Activated naive CD8-positive, alpha-beta T cell treated with anti-CD3 and anti-CD28 coated beads, Interleukin-2, amount 50 U/mL, for 24 hours (primary cell): ENCODE data around the gene NAA80.
"Not testable (repeated sequence)": the region's sequence is repeated elsewhere in the genome, so short reads cannot be mapped to it uniquely, and the experiment has no call there.

ENCODE experiments used
- ATAC-seq: fragments of 150-1000 bp; cut with Tn5 transposase; one replicate; pipeline ENCODE4 v1.10.0; 2021
- DNase-seq: peaks from one replicate; pipeline ENCODE4 v3.0.0; 2021
- H3K27ac Mint-ChIP-seq: one replicate; pipeline ENCODE4 v1.8.0; 2021; ENCODE audit warnings: mild to moderate bottlenecking, mixed read lengths
- H3K27me3 Mint-ChIP-seq: one replicate; pipeline ENCODE4 v1.8.0; 2021; ENCODE audit warnings: mixed read lengths
- H3K36me3 Mint-ChIP-seq: one replicate; pipeline ENCODE4 v1.8.0; 2021; ENCODE audit warnings: low read depth, mixed read lengths
- H3K4me1 Mint-ChIP-seq: one replicate; pipeline ENCODE4 v1.8.0; 2021; ENCODE audit warnings: mixed read lengths
- H3K4me3 Mint-ChIP-seq: one replicate; pipeline ENCODE4 v1.8.0; 2021; ENCODE audit warnings: mild to moderate bottlenecking, moderate library complexity, mixed read lengths
- H3K9me3 Mint-ChIP-seq: one replicate; pipeline ENCODE4 v1.8.0; 2021; ENCODE audit warnings: mixed read lengths

The NAA80 gene

DNA sequence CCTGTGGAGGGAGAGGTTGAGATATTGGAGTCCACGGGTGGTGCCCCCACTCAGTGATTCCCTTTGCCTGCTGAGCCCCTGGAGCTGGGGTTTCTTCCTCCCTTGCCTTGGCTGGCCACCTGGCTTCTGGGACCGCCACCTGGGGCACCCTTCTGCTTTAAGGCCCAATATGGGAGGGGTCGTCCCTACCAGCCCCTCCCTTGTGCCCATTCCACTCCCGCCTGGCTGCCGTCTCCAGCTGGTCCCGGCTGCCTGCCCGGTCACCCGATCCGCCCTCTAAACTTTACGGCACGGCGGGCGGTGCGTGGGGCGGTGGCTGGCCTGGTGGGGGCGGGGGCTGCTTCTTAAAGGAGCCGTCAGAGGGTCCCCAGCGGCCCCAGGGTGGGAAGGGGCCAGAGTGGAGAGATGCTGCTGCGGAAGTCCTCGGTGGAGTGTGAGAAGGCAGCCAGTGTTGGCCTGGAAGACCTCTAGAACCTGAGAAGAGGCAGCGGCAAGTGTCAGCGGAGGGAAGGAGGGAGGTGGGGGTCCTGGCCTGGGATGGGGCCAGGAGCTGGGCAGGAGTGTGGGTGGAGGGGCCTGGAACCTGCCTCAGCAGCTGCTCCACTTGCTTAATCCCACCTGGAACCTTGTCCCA lies 31.8 kb downstream of the NAA80 start:
- ATAC-seq (no peak), DNase-seq (no peak)
- peaks cover 24% of the 10 kb centered on the region for H3K27me3 Mint-ChIP-seq
- H3K27ac Mint-ChIP-seq: no peak overlapping the region
- no peaks in the 10 kb centered on the region for H3K9me3 Mint-ChIP-seq
- no peak overlapping the region for H3K4me3 Mint-ChIP-seq
- no peaks in the 10 kb centered on the region for H3K36me3 Mint-ChIP-seq
- H3K4me1 Mint-ChIP-seq: peaks cover 4% of the 10 kb centered on the region

DNA sequence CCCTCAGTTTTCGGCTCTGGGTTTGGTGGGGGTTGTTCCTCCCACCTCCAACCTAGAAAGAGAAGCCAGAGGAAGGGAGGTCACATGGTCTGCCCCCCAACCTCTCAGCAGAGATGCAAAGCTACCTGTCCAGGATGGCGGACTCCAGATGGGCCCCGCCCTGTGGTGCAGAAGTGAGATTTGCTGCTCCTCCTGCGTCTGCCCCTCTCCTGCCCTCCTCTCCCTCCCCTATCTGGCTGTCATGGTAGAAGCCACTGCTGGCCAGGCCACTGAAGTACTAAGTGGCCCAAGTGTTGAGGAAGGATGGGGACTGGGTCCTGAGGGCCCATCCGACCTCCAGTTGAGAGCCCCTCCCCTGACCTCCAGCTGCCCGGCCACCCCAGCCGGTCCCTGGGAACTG lies 32.4 kb downstream of the NAA80 start:
- Mint-ChIP-seq H3K4me3 (no peak overlapping the region), H3K27ac (no peak overlapping the region), H3K9me3 (no peaks in the 10 kb centered on the region), H3K4me1 (peaks cover under 1% of the 10 kb centered on the region), H3K36me3 (no peaks in the 10 kb centered on the region), H3K27me3 (peaks cover 24% of the 10 kb centered on the region)
- no peak for DNase-seq
- no peak for ATAC-seq

DNA sequence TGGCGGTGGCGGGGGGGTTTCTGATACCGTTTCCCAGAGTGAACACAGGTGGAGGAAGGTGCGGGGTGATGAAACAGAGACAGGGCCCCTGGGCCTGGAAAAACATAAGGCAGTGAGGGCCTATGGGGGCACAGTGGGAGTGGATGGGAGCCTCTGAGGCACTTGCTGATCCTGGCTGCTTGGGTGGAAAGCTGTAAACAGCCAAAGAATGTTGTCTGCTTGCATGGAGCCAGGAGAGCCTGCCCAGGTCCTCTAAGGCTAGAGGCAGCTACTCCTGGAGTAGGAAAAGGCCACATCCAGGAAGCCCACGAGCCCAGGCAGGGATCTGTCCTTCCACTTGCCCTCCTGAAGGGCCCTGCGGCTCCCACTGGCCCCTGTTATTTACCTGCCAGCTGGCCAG lies 33.2 kb downstream of the NAA80 start:
- ATAC-seq: no peak
- Mint-ChIP-seq H3K4me1 (no peaks in the 10 kb centered on the region), H3K36me3 (no peaks in the 10 kb centered on the region), H3K9me3 (no peaks in the 10 kb centered on the region), H3K27me3 (peaks cover 24% of the 10 kb centered on the region), H3K27ac (no peak overlapping the region), H3K4me3 (no peak overlapping the region)
- no peak for DNase-seq

DNA sequence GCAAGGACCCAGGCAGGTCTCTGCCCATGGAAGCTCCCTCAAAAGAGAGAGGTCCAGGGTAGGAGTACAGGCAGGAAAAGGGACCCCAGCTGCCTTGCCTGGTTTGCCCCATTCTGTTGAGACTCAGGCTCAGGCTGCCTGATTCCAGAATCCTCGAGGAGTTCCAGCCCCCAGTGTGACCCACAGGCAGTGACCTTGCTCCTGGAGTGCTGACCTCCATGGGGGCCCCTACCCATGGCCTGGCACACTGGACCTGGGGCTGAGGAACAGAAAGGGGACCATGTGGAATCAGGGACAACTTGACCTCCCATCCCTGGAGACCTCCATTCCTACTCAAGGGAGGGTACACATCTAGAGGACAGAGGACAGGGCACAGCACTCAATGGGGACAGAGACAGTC lies 33.6 kb downstream of the NAA80 start:
- ATAC-seq: no peak
- no peak overlapping the region for H3K27ac Mint-ChIP-seq

DNA sequence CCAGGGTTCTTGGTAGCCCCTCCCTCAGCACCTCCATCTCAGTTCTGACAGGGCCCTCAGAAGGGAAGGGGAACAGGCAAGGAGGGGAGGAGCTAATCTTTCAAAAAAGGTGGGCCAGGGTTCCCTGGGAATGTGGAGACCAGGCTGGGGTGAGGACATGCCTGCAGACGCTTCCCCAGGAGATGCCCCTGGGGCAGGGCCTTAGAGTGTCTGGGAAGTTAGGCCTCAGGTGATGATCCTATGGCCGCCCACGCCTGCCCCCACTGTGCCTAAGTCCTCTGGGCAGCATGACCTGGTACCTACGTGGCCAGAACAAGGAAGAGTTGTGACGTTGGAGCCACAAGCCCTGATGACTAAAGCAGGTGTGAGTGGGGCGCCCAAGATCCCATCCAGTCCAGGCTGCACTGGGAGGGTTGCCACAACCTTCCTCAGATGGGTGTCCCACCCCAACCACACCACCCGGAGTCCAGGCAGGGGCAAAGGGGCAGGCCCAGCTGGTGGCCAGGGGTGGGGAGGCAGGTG lies 34.2 kb downstream of the NAA80 start:
- no peak overlapping the region for H3K27ac Mint-ChIP-seq
- H3K27me3 Mint-ChIP-seq: peaks cover 24% of the 10 kb centered on the region
- H3K36me3 Mint-ChIP-seq: no peaks in the 10 kb centered on the region
- no peak overlapping the region for H3K4me3 Mint-ChIP-seq
- no peaks in the 10 kb centered on the region for H3K9me3 Mint-ChIP-seq
- no peak for ATAC-seq
- no peak for DNase-seq
- no peaks in the 10 kb centered on the region for H3K4me1 Mint-ChIP-seq

More for the DNA sequence above, 33.6 kb downstream of the NAA80 start:
- peaks cover 24% of the 10 kb centered on the region for H3K27me3 Mint-ChIP-seq
- H3K36me3 Mint-ChIP-seq: no peaks in the 10 kb centered on the region
- DNase-seq: no peak
- no peaks in the 10 kb centered on the region for H3K4me1 Mint-ChIP-seq
- H3K4me3 Mint-ChIP-seq: no peak overlapping the region
- H3K9me3 Mint-ChIP-seq: no peaks in the 10 kb centered on the region

DNA sequence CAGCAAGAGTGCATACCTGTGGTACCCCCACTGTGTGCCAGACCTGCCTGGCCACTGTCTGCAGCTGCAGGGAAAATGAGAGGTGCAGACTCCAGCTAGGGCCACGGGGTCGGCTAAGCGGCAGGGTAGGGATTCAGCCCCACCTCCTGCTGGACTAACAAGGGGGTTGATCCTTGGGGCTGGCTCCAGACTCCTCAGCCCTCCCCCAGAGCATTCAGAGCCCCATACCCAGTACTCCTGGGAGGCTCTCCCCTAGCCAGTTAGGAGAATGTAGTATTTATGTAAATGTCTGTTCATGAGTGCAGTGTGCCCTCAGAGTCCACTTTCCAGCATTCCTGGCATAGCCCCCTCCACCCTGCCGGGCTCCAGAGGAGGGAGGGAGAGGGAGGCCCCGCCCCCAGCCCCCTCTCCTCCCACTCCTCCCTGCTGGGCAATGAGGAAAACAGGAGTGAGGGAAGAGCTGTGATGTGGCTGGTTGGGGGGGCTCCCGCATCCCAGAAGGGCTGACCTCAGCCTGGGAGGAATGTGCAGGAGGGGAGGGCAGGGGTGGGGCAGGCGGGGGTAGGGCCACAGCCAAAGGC lies 34.7 kb downstream of the NAA80 start:
- ATAC-seq (no peak), DNase-seq (no peak)
- no peak overlapping the region for H3K27ac Mint-ChIP-seq
- no peak overlapping the region for H3K4me3 Mint-ChIP-seq
- no peaks in the 10 kb centered on the region for H3K9me3 Mint-ChIP-seq
- H3K36me3 Mint-ChIP-seq: no peaks in the 10 kb centered on the region
- H3K27me3 Mint-ChIP-seq: peaks cover 24% of the 10 kb centered on the region
- H3K4me1 Mint-ChIP-seq: peaks cover 4% of the 10 kb centered on the region

DNA sequence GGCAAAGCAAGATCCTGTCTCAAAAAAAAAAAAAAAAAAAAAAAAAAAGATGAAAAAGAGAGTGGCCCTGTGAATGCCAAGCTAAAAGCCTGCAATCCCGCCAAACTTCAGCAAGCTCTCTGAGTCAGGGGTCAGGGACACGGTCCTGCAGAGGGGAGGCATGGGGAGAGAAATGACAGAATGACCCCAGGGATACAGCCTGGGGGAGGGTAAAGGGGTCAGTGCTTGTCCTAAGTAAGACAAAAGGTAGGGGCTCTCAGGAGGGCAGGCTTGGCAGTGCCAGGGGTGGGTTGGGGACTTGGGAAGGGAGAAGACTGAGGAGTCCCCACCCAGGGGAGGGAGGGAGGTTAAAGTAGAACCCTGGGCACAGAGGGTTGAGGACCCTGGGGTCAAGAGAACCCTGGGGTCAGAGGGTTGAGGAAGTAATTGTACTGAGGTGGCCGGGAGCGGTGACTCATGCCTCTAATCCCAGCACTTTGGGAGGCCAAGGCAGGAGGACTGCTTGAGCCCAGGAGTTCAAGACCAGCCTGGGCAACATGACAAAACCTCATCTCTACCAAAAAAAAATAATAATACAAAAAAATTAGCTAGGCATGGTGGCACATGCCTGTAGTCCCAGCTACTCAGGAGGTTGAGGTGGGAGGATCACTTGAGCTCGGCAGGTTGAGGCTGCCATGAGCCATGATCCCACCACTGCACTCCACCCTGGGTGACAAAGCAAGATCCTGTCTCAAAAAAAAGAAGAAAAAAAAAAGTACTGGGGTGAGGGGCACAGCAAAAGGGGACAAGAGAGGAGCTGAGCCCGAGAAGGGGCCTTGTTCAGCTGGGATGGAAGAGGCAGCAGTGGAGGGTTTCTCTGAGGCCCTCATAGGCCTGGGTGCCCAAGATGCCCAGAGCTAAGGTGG lies 35.5 kb downstream of the NAA80 start:
- ATAC-seq: no peak
- no peak for DNase-seq
- Mint-ChIP-seq H3K27me3 (peaks cover 20% of the 10 kb centered on the region), H3K27ac (no peak overlapping the region), H3K4me3 (no peak overlapping the region), H3K9me3 (no peaks in the 10 kb centered on the region), H3K36me3 (no peaks in the 10 kb centered on the region), H3K4me1 (peaks cover 4% of the 10 kb centered on the region)

DNA sequence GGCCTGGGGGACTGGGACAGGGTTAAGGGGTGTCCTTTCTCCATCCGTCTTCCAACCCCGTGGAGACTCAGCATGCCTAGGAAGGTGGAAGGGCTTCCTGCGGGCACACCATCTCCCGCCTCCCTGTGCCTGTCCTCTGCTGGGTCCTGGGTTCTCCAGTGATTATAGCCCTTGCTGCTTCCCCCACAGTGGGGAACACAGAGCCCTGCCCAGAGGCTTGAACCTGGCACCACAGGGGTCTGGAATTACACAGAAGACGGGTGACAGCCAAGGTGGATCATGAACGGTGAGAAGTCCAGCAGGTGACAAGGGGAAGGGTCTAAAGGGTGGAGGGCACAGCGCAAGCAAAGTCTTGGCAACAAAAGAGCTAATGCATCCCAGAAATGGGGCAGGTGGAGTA lies 36.4 kb downstream of the NAA80 start:
- no peak overlapping the region for H3K4me3 Mint-ChIP-seq
- peaks cover 4% of the 10 kb centered on the region for H3K4me1 Mint-ChIP-seq
- DNase-seq: no peak
- no peaks in the 10 kb centered on the region for H3K9me3 Mint-ChIP-seq
- no peak overlapping the region for H3K27ac Mint-ChIP-seq
- ATAC-seq: no peak
- peaks cover 12% of the 10 kb centered on the region for H3K27me3 Mint-ChIP-seq
- H3K36me3 Mint-ChIP-seq: no peaks in the 10 kb centered on the region

DNA sequence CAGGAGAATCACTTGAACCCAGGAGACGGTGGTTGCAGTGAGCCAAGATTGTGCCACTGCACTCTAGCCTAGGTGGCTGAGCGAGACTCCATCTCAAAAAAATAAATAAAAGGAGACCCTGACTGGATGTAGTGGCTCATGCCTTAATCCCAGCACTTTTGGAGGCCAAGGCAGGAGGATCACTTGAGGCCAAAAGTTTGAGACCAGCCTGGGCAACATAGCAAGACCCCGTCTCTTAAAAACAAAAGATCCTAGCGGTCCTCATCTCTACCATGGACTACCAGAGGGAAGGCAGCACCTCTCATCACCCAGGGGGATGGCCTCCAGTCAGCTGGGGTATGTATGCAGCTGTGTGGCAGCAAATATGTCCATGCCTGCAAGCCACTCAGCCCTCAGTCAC lies 37.0 kb downstream of the NAA80 start:
- H3K4me1 Mint-ChIP-seq, H3K36me3 Mint-ChIP-seq, H3K9me3 Mint-ChIP-seq, DNase-seq, H3K27ac Mint-ChIP-seq, H3K4me3 Mint-ChIP-seq, ATAC-seq: not testable (repeated sequence)
- peaks cover 11% of the 10 kb centered on the region for H3K27me3 Mint-ChIP-seq

DNA sequence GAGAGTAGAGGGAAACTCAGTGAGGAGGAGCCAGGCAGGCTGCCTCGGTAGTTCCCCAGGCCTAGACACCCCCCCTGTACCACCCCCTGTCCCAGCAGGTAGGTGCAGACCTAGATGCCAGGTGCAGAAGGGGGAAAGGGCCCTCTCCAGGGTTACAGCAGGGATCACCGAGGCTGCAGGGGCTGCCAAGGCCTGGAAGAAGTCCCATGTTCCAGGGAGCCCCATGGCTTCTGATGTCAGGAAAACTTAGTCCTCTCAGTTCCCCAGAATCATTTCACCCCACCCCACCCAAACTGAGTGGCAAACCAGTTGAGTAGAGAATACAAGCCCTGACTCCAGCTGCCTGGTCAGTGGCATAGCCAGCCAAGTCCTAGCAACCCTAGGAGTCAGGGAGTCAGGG lies 37.7 kb downstream of the NAA80 start:
- ATAC-seq (no peak), DNase-seq (no peak)
- Mint-ChIP-seq H3K4me1 (peaks cover 4% of the 10 kb centered on the region), H3K27me3 (peaks cover 4% of the 10 kb centered on the region), H3K9me3 (no peaks in the 10 kb centered on the region), H3K4me3 (no peak overlapping the region), H3K27ac (no peak overlapping the region), H3K36me3 (peaks cover 10% of the 10 kb centered on the region)

DNA sequence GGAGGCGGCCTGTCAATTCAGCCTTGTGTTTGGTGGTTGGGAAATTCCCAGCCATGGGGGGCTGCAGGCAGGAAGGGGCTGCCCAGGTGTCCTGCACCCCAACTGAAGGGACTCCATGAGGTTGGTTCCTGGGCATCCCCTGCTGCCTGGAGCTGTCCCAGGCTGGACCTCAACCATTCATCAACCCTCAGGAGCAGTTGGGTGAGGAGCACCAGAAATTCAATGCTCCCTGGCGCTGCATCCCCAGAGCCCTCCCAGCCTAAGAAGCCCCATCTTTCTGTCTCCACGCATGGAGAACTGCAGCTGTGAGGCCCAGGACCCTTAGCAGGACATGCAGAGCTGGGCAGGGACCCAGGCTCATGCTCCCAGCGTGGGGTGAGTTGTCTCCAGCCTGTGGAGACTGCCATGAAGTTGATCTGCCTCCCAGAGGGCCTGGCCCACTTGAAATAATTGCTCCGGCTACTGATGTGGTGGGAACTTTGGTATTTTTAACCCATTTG lies 38.2 kb downstream of the NAA80 start:
- Mint-ChIP-seq H3K4me3 (peak overlapping the region; percentile 65), H3K27ac (no peak overlapping the region), H3K27me3 (peaks cover 4% of the 10 kb centered on the region), H3K9me3 (no peaks in the 10 kb centered on the region), H3K4me1 (peaks cover 4% of the 10 kb centered on the region), H3K36me3 (peaks cover 12% of the 10 kb centered on the region)
- ATAC-seq (no peak), DNase-seq (no peak)

DNA sequence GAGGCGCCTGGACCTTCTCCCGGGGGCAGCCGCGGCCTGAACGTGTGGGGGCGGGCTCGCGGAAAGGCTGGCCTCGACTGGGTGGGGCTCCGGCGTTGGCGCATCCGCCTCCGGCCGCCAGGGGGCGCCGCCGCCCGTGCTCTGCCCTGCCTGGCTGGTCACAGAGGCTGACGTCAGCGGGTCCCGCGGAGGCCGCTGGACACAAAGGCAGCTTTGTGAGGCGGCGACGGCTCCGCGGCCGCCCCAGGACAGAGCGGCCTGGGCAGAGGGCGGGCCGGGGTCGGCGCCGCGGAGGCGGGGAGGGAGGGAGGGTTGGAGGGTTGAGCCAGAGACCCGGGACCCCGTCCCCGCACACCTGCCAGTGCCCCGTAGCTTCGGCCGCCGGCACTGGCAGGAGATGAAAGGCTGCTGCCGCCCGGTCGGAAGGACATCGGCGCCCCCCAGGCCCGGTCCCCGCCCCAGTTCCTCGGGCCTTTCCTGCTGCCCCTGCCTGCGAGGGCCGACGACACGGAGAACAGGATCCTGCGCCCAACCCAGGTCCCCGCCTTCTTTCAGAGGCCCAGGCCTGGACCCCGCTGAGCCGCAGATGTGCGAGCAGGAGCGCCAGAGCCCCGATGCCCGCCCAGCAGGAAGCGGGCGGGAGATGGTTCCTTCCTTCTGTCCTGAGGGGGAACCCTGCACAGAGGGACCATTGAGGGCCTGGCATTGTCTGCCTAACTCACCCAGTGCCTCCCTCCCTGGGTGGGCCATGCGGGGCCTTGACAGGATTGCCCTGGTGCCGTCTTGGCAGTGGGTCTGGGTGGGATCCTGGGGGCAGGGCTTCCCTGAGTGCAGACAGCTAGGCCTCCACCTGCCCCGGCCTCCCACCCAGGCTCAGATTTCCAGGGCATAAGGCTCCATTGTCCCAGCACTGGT lies 38.9 kb downstream of the NAA80 start:
- H3K4me1 Mint-ChIP-seq: peaks cover 4% of the 10 kb centered on the region
- DNase-seq (peak; percentile 88), ATAC-seq (peak; percentile 94)
- peaks cover 12% of the 10 kb centered on the region for H3K36me3 Mint-ChIP-seq
- H3K9me3 Mint-ChIP-seq: no peaks in the 10 kb centered on the region
- peak overlapping the region; percentile 56 for H3K27ac Mint-ChIP-seq
- H3K4me3 Mint-ChIP-seq: peak overlapping the region; percentile 65
- no peaks in the 10 kb centered on the region for H3K27me3 Mint-ChIP-seq

DNA sequence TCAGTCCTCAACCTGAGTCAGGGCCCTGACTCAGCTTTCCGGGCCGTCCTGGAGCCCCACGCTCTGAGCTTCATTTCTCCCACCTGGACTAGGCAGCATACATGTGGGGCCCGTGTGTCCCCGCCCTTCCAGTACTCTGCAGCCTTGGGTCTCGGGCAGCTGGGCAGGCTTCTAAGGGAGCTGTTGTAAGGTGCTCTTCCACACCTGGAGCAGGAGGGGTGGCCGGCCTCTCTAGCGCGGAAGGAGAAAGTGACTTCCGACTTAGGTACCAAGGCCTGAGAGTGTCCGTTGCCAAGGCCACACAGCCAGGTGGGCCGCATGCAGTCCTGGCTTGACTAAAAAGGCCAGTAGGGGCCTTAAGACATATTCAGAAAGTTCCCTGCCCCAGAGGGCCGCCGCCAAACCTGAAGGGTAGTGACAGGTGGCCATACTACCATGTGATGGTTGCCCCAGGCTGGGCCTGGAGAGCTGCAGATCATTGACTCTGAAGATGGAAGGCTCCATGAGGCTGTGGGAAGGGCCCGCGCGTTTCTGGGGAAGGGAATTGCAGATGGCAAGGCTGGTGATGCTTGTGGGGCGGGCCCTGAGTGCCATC lies 39.7 kb downstream of the NAA80 start:
- ATAC-seq: no peak
- H3K36me3 Mint-ChIP-seq: peaks cover 12% of the 10 kb centered on the region
- H3K9me3 Mint-ChIP-seq: no peaks in the 10 kb centered on the region
- DNase-seq: no peak
- H3K4me3 Mint-ChIP-seq: peak overlapping the region; percentile 65
- peaks cover 4% of the 10 kb centered on the region for H3K4me1 Mint-ChIP-seq
- peak overlapping the region; percentile 56 for H3K27ac Mint-ChIP-seq
- H3K27me3 Mint-ChIP-seq: no peaks in the 10 kb centered on the region

DNA sequence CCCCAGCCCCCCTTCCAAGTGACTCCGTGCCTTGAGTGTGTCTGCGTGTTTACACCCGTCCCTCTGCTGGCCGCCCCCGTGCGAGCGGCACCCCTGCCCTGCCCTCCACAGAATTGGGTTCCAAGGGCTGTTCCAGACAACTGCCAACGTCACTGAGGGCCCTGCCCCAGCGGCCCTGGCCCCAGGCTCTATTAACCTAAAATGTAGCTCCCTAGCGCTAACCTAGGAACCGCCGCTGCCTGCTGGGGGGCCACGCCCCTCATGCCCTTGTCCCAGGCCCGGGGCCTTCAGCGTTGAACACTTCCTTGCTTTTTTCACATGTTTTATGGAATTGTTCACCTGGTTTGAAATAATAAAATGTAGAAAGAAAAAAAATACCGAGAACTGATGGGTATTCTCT lies 40.2 kb downstream of the NAA80 start:
- Mint-ChIP-seq H3K4me1 (peaks cover 4% of the 10 kb centered on the region), H3K4me3 (no peak overlapping the region)
- ATAC-seq: no peak

More for the DNA sequence above, 40.2 kb downstream of the NAA80 start:
- Mint-ChIP-seq H3K27ac (no peak overlapping the region), H3K36me3 (peaks cover 12% of the 10 kb centered on the region), H3K27me3 (no peaks in the 10 kb centered on the region), H3K9me3 (no peaks in the 10 kb centered on the region)
- DNase-seq: no peak
